ENCODE results near the gene SULT4A1. TPM values are rescaled to one million over a fixed set of nuclear protein-coding genes. Genes with fewer than 3 reads are reported as not detected.
A peak's percentile ranks its signal among the peaks of the same experiment; 100 is the strongest.

Gene SULT4A1
- total and polyA plus RNA-seq, 10 of the 15 experiments (the other 5 are each of a cell fraction or from before 2014, with no cell fraction given) = not detected

DNA sequence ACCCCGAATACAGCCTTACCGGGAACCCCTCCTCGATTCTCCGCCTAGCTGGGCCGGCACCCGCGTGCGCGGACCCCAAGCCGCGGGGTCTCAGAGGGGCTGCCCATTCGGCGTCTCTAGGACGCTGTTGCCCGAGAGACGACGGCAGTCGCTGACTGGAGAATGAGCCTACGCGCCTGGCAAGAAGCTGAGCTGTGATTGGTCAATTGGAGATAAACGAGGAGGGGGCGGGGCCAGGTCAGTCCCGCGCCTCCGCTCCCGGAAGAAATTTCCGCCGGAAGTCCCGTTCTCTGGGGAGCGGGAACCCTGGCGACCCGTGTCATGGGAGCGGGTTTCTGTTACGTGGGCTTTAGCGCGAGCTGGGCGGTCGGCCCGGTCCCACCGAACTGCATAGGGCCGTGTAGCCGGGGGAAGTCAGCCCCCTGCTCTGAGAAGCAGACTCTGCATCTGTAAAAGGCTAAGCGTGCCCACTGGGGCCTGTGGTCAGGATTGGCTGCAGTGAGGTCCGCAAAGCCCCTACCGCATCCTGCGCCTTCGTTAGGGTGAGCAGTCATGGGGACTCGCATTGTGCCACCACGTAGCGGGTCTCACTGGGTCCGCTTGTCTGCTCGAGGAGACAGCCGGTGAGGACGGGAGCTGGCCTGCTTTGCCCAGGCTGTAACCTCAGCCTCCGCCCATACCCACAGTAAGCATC lies 50.0 kb downstream of the SULT4A1 start, which contains the start of gene EFCAB6 (continued):
- TF ChIP-seq ZBTB40 (IDR thresholded peaks at IDR 0.05; ENCODE audit: borderline replicate concordance) (peak; percentile 93), JUND (IDR thresholded peaks at IDR 0.05; ENCODE audit: low read depth, low read length) (no peak), YBX1 (IDR thresholded peaks at IDR 0.05) (no peak), ESRRA (IDR thresholded peaks at IDR 0.05; ENCODE audit: low read length) (no peak), CHD2 (IDR thresholded peaks at IDR 0.05; ENCODE audit: borderline replicate concordance, low read depth, low read length) (peak; percentile 91), SUPT20H (IDR thresholded peaks at IDR 0.05; ENCODE audit: borderline replicate concordance, control insufficient read depth, low read depth, low read length) (no peak), SP1 (IDR thresholded peaks at IDR 0.05; ENCODE audit: low read depth, low read length) (peak; percentile 97), RUNX3 (IDR thresholded peaks at IDR 0.05; ENCODE audit: low read length) (peak; percentile 70), E4F1 (IDR thresholded peaks at IDR 0.05; ENCODE audit: borderline replicate concordance, partially characterized antibody) (no peak)
- TF ChIP-seq, protein P1, sequence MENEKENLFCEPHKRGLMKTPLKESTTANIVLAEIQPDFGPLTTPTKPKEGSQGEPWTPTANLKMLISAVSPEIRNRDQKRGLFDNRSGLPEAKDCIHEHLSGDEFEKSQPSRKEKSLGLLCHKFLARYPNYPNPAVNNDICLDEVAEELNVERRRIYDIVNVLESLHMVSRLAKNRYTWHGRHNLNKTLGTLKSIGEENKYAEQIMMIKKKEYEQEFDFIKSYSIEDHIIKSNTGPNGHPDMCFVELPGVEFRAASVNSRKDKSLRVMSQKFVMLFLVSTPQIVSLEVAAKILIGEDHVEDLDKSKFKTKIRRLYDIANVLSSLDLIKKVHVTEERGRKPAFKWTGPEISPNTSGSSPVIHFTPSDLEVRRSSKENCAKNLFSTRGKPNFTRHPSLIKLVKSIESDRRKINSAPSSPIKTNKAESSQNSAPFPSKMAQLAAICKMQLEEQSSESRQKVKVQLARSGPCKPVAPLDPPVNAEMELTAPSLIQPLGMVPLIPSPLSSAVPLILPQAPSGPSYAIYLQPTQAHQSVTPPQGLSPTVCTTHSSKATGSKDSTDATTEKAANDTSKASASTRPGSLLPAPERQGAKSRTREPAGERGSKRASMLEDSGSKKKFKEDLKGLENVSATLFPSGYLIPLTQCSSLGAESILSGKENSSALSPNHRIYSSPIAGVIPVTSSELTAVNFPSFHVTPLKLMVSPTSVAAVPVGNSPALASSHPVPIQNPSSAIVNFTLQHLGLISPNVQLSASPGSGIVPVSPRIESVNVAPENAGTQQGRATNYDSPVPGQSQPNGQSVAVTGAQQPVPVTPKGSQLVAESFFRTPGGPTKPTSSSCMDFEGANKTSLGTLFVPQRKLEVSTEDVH (IDR thresholded peaks at IDR 0.05; ENCODE audit: low read depth, partially characterized antibody) = peak; percentile 84
- TF ChIP-seq, protein P2, sequence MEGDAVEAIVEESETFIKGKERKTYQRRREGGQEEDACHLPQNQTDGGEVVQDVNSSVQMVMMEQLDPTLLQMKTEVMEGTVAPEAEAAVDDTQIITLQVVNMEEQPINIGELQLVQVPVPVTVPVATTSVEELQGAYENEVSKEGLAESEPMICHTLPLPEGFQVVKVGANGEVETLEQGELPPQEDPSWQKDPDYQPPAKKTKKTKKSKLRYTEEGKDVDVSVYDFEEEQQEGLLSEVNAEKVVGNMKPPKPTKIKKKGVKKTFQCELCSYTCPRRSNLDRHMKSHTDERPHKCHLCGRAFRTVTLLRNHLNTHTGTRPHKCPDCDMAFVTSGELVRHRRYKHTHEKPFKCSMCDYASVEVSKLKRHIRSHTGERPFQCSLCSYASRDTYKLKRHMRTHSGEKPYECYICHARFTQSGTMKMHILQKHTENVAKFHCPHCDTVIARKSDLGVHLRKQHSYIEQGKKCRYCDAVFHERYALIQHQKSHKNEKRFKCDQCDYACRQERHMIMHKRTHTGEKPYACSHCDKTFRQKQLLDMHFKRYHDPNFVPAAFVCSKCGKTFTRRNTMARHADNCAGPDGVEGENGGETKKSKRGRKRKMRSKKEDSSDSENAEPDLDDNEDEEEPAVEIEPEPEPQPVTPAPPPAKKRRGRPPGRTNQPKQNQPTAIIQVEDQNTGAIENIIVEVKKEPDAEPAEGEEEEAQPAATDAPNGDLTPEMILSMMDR (IDR thresholded peaks at IDR 0.05 in 2 of 3, conservative IDR thresholded peaks at IDR 0.05 in 1 of 3; ENCODE audit: control insufficient read depth in 2 of 3, extremely low read depth in 1 of 3, insufficient read depth in 1 of 3, low read depth in 3 of 3, low read length in 3 of 3) = no peak
- TF ChIP-seq, protein P3, sequence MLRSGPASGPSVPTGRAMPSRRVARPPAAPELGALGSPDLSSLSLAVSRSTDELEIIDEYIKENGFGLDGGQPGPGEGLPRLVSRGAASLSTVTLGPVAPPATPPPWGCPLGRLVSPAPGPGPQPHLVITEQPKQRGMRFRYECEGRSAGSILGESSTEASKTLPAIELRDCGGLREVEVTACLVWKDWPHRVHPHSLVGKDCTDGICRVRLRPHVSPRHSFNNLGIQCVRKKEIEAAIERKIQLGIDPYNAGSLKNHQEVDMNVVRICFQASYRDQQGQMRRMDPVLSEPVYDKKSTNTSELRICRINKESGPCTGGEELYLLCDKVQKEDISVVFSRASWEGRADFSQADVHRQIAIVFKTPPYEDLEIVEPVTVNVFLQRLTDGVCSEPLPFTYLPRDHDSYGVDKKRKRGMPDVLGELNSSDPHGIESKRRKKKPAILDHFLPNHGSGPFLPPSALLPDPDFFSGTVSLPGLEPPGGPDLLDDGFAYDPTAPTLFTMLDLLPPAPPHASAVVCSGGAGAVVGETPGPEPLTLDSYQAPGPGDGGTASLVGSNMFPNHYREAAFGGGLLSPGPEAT (IDR thresholded peaks at IDR 0.05; ENCODE audit: low read depth) = peak; percentile 76
- TF ChIP-seq, protein P4, sequence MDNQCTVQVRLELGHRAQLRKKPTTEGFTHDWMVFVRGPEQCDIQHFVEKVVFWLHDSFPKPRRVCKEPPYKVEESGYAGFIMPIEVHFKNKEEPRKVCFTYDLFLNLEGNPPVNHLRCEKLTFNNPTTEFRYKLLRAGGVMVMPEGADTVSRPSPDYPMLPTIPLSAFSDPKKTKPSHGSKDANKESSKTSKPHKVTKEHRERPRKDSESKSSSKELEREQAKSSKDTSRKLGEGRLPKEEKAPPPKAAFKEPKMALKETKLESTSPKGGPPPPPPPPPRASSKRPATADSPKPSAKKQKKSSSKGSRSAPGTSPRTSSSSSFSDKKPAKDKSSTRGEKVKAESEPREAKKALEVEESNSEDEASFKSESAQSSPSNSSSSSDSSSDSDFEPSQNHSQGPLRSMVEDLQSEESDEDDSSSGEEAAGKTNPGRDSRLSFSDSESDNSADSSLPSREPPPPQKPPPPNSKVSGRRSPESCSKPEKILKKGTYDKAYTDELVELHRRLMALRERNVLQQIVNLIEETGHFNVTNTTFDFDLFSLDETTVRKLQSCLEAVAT (IDR thresholded peaks at IDR 0.05) = peak; percentile 67; the same call in 1 of the 2 replicates

Measured in GM12878 (cell line).